NAMALWA (cell line): Measurements from ENCODE around the gene DHX8.

Experiments used
- DNase-seq: peaks from one replicate; pipeline ENCODE4 v3.0.0-alpha.2; 2015; ENCODE audit warnings: low spot score

DHX8 gene

DNA sequence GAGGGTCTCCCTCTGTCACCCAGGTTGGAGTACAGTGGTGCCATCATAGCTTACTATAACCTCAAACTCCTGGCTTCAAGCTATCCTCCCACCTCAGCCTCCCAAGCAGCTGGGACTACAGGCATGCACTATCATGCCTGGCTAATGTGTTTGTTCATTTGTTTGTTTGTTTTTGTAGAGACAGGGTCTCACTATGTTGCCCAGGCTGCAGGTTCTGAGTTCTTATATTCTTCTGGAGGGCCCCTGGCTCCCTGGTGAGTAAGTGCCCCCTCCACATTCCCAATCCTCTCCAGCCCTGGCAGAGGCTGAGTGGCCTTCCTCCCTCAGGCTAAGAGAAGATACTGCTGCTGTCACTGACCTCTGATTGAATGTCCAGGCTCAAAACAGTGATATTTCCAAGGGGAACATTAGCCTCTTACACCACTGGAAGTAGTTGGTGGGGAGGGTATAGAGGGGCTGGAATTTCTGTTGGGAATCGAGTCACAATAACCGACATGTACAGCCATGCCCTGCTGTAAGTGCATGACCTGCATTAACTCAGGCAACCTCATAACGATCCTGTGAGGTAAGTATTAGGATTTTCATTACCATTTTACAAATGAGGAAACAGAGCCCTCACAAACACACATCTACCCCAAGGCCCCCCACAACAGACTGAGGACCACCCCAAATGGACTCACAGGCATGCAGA is 65.1 kb downstream of the DHX8 start:
- no peak for DNase-seq

DNA sequence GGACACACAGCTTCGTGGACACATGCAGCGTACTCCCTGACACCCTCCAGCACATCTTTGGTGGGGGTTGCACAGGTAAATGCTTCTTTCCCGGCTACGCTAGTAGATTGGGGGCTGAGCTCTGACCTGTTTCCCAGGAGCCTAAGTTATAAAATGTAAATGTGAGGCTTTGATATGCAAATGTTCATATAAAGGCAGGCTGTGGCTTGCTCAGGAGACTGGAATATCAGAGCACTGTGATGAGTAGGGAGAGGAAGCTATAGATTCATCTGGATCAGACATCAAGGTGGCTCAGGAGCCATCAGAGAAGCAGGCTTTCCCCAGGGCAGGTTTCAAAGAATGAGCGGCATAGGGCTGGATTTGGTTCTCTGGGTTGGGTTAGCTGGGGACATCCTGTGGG is 65.7 kb downstream of the DHX8 start:
- no peak for DNase-seq

DNA sequence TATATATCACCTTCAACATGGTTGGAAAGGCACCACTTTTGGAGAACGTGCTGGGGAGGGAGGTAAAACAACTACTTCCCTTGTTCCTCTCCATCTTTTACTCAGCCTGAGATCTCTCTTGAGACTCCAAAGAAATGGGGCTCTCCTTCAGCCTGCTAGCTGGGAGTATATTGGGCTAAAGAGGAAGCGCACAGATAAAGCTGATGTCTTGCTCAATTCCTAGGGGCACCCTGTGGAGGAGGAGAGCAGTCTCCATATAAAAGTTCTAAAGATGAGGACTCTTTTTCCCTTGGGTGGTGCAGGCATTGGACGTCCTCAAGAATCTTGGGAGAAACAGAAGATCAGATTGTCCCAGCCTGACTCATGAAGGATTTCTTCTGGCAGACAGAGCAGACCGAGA is 67.0 kb downstream of the DHX8 start:
- no peak for DNase-seq

GRCh38 chr17:43552229-43552837 is 68.6 kb downstream of the DHX8 start:
- no peak for DNase-seq

DNA sequence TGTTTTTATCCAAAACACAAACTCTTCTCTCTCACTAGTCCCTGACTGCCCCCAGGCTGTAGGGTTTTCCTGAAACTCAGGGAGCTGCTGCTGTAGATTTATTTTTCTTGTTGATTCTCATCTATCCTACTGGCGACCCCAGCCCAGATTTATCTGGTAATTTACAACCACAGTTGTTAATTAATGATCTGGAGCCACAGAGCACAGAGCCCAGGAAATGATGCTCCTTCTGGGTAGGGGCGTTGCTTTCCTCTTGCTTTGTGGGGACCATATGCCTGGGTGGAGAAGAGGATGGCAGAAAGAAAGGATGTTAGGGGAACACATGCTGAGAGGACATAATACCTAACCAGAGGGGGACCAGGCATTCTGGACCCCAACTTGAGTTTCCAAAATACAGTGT is 69.8 kb downstream of the DHX8 start:
- no peak for DNase-seq

- no peak for DNase-seq
These were observed 71.1 kb downstream of the DHX8 start for GRCh38 chr17:43554857-43555256.

- no peak for DNase-seq
These were observed 72.5 kb downstream of the DHX8 start for GRCh38 chr17:43556292-43556691.

- no peak for DNase-seq
These were observed 75.0 kb downstream of the DHX8 start for GRCh38 chr17:43558805-43559160.

DNA sequence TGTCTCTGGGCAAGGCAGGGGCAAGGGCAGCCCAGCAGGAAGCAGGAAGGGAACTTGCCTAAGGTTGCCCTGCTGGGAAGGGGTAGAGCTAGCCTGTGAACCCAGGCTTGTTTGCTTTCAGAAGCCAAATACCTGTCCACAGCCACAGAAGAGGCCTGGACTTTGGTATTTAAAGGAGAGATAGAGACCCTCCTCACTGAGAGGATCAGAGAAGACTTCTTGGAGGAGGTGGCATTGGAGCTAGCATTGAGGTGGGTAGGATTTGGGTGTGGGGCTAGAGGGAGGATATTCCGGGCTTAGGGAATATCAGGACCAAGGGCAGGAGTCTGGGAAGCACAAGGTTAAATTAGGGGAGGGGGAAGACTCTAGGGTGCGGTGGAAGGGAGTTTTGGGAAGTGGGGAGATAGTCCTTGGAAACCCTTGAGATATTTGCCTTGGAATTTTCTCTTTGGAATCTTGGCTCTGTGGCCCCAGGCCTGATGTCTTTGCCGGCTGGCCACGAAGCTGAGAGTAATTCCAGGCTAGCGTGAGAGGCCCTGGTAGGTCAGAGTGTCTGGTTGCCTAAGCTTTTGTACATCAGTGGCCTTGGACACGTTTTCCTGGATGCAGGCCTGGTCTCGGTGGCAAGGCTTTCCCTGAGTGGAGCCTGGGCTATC is 75.5 kb downstream of the DHX8 start:
- DNase-seq = no peak

DNA sequence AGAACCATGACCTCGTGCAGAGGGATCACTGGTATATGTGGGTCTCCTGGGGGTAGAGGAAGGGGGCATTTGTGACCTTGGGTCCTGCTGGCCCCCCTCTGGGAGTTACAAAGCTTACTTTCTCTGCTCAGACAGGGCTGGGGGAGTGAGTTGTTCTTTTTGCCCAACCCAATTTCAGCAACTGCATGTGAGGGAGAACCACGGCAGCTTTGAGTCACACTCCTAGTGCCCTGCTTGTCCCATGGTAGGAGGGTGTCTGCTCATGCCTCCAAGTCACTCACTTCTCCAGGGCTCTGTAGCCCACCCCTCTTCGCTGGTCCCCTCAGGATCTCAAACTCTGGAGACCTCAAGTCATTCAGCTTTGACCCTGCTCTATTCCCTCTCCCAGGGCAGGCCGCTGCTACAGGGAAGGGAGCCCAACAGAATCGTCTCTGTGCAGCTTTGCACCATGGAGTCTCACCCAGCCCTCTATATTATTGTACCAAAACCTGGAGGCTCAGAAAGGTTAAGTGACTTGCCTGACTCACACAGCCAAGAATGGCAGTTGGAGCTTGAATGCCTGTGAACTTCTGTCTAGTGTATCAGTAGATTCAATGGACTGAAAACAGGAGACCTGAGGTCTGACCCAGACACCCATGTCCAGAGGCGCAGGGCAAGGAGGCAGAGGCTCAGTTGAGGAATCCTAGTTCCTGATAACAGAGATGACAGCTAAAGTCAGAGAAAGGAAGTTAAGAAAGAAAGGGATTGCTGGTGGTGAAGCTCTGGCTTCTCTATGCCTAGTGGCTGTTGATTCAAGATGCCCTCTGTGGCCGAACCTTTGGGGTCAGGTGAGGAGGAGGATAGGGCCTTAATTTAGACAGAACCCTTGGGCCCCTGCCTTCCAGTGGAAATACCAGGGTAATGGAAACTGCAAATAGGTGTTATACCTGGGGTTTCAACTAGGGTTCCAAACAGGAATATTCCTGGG is 77.0 kb downstream of the DHX8 start:
- DNase-seq = no peak

DNA sequence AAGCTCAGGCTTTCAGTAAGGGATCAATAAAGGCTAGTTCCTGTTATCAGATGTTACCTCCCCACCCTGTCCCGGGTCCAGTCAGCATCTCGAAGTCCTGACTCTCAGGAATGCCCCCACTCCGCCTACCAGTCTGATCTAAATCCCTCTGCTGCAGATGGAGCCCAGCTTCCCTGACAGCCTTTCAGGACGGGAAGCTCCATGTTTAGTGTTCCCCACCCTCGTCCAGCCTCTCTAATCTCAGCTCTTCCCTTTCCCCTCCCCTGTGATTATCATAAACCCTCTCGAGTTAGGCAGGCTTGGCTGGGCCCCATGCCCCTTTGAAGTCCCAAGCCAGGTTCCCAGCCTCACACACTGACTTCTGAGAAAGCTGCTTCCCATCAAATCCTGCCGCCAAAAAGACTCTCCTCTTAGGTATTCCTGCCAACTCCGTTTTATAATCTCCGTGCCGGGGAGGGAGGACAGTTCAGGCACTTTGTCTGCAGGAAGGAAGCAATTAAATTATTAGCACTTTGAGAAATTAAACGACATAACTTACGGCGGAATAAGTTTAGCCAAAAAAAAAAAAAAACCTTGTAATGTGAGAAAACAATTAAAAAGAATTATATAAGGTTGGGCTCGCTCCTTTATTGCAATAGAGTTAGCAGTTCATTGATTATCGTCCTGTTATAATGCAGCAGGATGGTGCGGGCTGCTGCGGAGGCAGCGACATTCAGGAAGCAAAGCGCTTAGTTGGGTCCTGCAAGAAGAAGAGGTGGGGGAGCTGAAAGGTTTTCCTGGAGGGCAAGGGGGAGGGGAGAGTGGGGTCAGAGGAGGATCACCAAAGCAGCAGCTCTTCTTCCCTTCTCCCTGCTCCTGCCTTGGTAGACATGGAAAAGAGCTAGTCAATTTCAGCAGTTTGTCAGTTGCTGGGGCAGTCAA is 79.2 kb downstream of the DHX8 start:
- DNase-seq = no peak

GRCh38 chr17:43563600-43564594 is 80.1 kb downstream of the DHX8 start:
- DNase-seq = no peak

GRCh38 chr17:43568506-43569082 is 84.8 kb downstream of the DHX8 start:
- no peak for DNase-seq

GRCh38 chr17:43570518-43570928 is 86.7 kb downstream of the DHX8 start:
- DNase-seq = no peak

DNA sequence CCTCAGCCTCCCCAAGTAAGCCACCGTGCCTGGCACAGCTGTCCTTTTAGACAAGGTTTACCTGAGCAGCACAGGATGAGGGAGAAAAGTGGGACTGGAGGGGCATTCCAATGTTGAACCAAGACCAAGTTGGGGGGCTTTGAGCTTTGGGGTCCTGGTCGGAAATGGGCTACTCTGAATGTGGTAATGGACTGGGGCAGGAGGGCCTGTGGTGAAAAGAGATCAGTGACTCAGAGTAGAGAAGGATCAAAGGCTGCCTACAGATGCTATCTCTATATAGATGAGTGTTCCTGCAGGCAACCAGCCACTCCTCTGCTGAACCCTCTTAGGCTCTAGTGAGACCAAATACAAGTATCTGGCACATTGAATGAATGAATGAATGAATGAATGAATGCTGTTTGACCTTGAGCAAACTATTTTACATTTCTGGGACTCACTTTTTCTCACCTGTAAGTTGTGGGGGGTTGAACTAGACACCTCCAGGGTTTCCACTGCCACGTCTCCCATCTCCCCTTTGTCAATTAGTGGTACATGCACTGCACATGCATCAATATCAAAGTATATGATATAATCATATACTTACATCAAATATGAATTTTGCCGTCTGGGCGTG is 88.7 kb downstream of the DHX8 start:
- DNase-seq = no peak

- DNase-seq = no peak
These were observed 90.0 kb downstream of the DHX8 start for GRCh38 chr17:43573579-43574321.

DNA sequence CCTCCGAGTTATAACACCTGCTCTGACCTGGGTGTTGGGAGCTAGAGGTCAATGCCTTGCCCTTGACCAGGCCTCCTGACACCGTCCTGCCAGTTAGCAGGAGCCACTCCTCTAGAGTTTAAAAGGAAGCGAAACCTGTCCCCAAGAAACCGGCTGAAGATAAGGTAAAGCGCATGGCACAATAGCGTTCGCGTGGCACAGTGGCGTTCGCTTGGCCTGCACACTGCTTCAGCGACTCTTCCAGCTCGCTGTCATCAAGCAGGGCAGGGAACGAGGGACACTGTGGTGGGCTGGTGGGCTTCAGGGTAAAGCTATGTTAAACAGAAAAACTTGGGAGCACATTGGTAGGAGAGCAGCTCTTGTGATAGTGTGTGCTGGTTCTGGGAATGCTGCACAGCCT is 90.6 kb downstream of the DHX8 start:
- DNase-seq = no peak

GRCh38 chr17:43574896-43575525 is 91.2 kb downstream of the DHX8 start:
- DNase-seq = no peak
